ENCODE measurements around the gene PTTG1IP.

DNA sequence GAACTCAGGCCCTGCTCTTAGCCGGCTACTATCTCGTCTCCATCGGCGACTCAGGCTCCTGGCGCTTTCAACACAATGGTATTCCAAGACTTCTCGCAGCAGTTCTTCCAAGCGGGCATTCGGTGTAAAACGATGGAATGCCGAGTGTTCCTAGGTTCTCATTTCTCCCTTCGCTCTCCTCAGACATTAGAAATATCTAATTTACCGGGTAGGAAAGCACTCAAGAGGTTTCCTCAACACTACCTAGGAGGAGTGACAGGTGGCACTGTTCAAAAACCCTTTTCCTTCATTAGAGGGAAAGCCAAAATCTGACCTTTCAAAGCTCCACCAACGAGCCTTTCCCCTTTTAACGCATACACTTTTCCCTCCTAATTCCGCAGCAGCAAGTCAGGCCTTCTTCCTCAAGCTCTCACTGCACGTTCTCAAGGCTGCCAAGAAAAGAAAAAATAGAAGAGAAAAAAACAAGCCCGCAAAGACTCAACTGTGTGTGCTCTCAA, 72.5 kb downstream of the PTTG1IP start:
- TF ChIP-seq, protein P1, sequence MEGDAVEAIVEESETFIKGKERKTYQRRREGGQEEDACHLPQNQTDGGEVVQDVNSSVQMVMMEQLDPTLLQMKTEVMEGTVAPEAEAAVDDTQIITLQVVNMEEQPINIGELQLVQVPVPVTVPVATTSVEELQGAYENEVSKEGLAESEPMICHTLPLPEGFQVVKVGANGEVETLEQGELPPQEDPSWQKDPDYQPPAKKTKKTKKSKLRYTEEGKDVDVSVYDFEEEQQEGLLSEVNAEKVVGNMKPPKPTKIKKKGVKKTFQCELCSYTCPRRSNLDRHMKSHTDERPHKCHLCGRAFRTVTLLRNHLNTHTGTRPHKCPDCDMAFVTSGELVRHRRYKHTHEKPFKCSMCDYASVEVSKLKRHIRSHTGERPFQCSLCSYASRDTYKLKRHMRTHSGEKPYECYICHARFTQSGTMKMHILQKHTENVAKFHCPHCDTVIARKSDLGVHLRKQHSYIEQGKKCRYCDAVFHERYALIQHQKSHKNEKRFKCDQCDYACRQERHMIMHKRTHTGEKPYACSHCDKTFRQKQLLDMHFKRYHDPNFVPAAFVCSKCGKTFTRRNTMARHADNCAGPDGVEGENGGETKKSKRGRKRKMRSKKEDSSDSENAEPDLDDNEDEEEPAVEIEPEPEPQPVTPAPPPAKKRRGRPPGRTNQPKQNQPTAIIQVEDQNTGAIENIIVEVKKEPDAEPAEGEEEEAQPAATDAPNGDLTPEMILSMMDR (IDR thresholded peaks at IDR 0.05; ENCODE audit: insufficient read depth, low read depth, low read length) = peak; percentile 26
- no peak for TF ChIP-seq EZH2 (IDR thresholded peaks at IDR 0.05; ENCODE audit: insufficient read depth, low read length)

Data from astrocyte (in vitro differentiated cells and primary cell).